Heart left ventricle (tissue), 16 donors: ENCODE data around the gene KHDC4. TPM values are rescaled to one million over a fixed set of nuclear protein-coding genes. Genes with fewer than 3 reads are reported as not detected.

Experiments
- ATAC-seq, 4 donors: fragments of 200-7000 bp; cut with Tn5 transposase; one replicate each; pipeline ENCODE4 v1.9.1; 2020 to 2022; ENCODE audit warnings: moderate library complexity in 4 of 4, mild to moderate bottlenecking in 3 of 4, moderate number of reproducible peaks in 1 of 4
- DNase-seq, 5 donors: peaks; one replicate each; pipeline ENCODE4 v3.0.0-alpha.2; 2020
- H3K27ac ChIP-seq, 12 donors: fragments of 200-600 bp; sonication (generic) in 4 of 12; one replicate each; pipeline versions ENCODE4 v1.5.0 to v1.8.0; 2016 to 2022; ENCODE audit warnings: mild to moderate bottlenecking in 2 of 12
- H3K27me3 ChIP-seq, 9 donors: fragments of 200-600 bp; sonication (generic) in 2 of 9; one replicate each; pipeline versions ENCODE4 v1.5.1 to v1.8.0; 2016 to 2022; ENCODE audit warnings: mild to moderate bottlenecking in 3 of 9
- H3K36me3 ChIP-seq, 9 donors: fragments of 200-600 bp; sonication (generic) in 2 of 9; one replicate each; pipeline versions ENCODE4 v1.5.0 to v1.8.0; 2018 to 2022; ENCODE audit warnings: mild to moderate bottlenecking in 2 of 9
- H3K4me1 ChIP-seq, 12 donors: fragments of 200-600 bp; sonication (generic) in 4 of 12; one replicate each; pipeline versions ENCODE4 v1.5.0 to v1.8.0; 2016 to 2022; ENCODE audit warnings: mild to moderate bottlenecking in 3 of 12
- H3K4me3 ChIP-seq, 12 donors: fragments of 200-600 bp; sonication (generic) in 4 of 12; one replicate each; pipeline versions ENCODE4 v1.5.0 to v1.8.0; 2017 to 2022; ENCODE audit warnings: mild to moderate bottlenecking in 9 of 12, moderate library complexity in 4 of 12
- H3K9me3 ChIP-seq, 12 donors: fragments of 200-600 bp; sonication (generic) in 4 of 12; one replicate each; pipeline versions ENCODE4 v1.5.0 to v1.8.0; 2016 to 2022; ENCODE audit warnings: mild to moderate bottlenecking in 1 of 12
- POLR2A ChIP-seq, 2 donors: fragments of 450-650 bp; IDR thresholded peaks; one replicate each; pipeline ENCODE4 v1.6.1; 2017; ENCODE audit warnings: antibody characterized with exemption in 2 of 2, mild to moderate bottlenecking in 2 of 2, moderate library complexity in 2 of 2
- WGBS, 4 donors: extraction: QIAGEN DNeasy Blood & Tissue Kit in 2 of 4; methylation state at CpG; one replicate each; pipeline versions ENCODE4 v1.1.5 to v1.1.7; 2013 to 2018; 5-methylcytosine and 5-hydroxymethylcytosine counted together
- intact Hi-C, 10 donors: fragments of 100-400 bp; cut with DNase I; formaldehyde crosslinking; loops; one replicate each; pipeline versions ENCODE4 v1.11.1 to v1.14.2; 2022
- polyA plus RNA-seq, 2 donors: library from polyadenylated mRNA; stranded (reverse); fragments of 200-250 nt; gene quantifications; one replicate each; pipeline ENCODE4 v1.2.3, GENCODE V29; 2013
- total RNA-seq, 9 donors: library from RNA; depleted of rRNA in 2 of 9; stranded (reverse); fragments of >200 nt in 2 of 9; fragmentation: NEBNext Ultra II Directional in 3 of 9; extraction: Animal tissue kit (Norgen Biotek cat#: 25700) in 3 of 9; gene quantifications; one replicate each; pipeline versions ENCODE4 v1.1.0 to v1.2.4, GENCODE V29; 2016 to 2023
- TF ChIP-seq, protein P1 (sequence below), 12 donors: fragments of 200-600 bp; sonication (generic) in 4 of 12; IDR thresholded peaks; one replicate each; pipeline versions ENCODE4 v1.5.0 to v1.8.0; 2018 to 2022; ENCODE audit warnings: antibody characterized with exemption in 12 of 12, mild to moderate bottlenecking in 5 of 12
- donor health status: ischemic (EF 13 %, LVEDD 7.1; RV severe dilation, severe dysfunction).
- donor health status: healthy with polysubstance abuse.
- donor health status: DM: no; HTN: yes; CAD: no.
- donor health status: DM: no; HTN: no; CAD: no.
- donor health status: ischemic (EF 25% LVEDD 6.9; RV normal size, moderate dysfunction).
- donor health status: ischemic (EF 25% LVEDD 5.7; RV mildly dilated, moderate dysfunction).
- donor health status: healthy.
- donor health status: DM: yes; HTN: yes; CAD: no.
- donor health status: ischemic (EF 35%, LVEDD 5.7; RV mildly dilated, moderate dysfunction).
- donor health status: nonischemic (EF 11% LVEDD 7.7; RV severe dilation, severe dysfunction).
- donor health status: DM: yes; HTN: yes; CAD: no.
- donor health status: PGD.
- donor health status: ischemic (EF 29% LVEDD 5.4; RV normal size, mild dysfunction).
- donor health status: nonischemic (EF 23%, LVEDD 6.1; RV moderate dilation, normal function).

The KHDC4 gene
- total and polyA plus RNA-seq, 11 donors = 16.9 to 28.0 (median 21.8) TPM

GRCh38 chr1:155976062-155976912 is 42.1 kb upstream of the KHDC4 start:
- Histone ChIP-seq H3K27me3 (no peaks in the 10 kb centered on the region), H3K4me1 (peaks cover 20 to 93% (median 74%) of the 10 kb centered on the region in 12 donors), H3K9me3 (no peaks in the 10 kb centered on the region), H3K36me3 (peaks cover 0 to 25% (median 0%) of the 10 kb centered on the region in 9 donors), H3K4me3 (peak overlapping the region; percentile 65 to 97 (median 86)), H3K27ac (peak overlapping the region; percentile 91 to 100 (median 98))
- intact Hi-C loops = loop anchor here in 4 of 10 donors (5.0 kb wide), 1 partner anchor 34 kb away; the partner anchor contains the start of gene RXFP4 (in 4 of the 4)
- peak; percentile 68 to 85 (median 80) for DNase-seq
- TF ChIP-seq, protein P1, sequence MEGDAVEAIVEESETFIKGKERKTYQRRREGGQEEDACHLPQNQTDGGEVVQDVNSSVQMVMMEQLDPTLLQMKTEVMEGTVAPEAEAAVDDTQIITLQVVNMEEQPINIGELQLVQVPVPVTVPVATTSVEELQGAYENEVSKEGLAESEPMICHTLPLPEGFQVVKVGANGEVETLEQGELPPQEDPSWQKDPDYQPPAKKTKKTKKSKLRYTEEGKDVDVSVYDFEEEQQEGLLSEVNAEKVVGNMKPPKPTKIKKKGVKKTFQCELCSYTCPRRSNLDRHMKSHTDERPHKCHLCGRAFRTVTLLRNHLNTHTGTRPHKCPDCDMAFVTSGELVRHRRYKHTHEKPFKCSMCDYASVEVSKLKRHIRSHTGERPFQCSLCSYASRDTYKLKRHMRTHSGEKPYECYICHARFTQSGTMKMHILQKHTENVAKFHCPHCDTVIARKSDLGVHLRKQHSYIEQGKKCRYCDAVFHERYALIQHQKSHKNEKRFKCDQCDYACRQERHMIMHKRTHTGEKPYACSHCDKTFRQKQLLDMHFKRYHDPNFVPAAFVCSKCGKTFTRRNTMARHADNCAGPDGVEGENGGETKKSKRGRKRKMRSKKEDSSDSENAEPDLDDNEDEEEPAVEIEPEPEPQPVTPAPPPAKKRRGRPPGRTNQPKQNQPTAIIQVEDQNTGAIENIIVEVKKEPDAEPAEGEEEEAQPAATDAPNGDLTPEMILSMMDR (IDR thresholded peaks at IDR 0.05) = no peak
- TF ChIP-seq POLR2A (IDR thresholded peaks at IDR 0.05) = no peak
- ATAC-seq = no peak
- WGBS, 4 donors = 6 to 10% (median 7%) methylated on average over 13 to 14 of the region's 14 CpGs

DNA sequence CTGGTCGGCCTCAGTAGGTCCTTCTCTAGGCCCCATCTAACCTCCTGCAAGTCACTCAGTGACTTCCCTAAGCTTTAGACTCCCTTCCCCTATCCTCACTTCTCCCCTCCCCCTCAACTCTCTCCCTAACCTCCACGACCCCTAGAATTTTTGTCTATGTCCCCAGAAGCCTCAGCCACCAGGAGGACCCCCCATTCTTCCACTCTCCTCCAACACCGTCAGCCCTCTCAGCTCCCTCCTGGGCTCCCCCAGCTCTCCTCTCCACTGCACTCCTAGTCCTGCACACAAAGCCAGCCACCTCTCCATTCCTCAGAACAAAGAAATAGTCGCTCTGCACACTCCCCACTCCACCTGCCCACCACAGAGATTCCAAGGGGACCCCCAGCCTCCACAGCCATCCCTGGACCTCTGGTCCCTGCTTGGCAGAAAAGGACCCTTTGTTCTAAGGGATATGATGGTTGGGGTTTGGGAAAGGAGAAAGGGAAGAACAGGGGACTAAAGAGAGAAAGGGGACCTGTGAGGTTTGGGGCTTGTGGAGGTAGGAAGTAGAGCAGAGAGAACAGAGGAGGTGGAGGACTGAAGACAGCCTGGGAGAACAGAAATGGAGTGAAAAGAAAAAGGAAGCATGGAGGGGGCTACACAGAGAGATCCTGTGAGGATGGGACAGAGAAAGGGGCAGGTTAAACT is 41.3 kb upstream of the KHDC4 start:
- H3K4me3 ChIP-seq = peak overlapping the region; percentile 24 to 97 (median 84)
- peaks cover 18 to 93% (median 74%) of the 10 kb centered on the region in 12 donors for H3K4me1 ChIP-seq
- ATAC-seq = no peak
- intact Hi-C loops = loop anchor here in 4 of 10 donors (5.0 kb wide), 1 partner anchor 33 kb away; the partner anchor contains the start of gene RXFP4 (in 4 of the 4)
- no peaks in the 10 kb centered on the region for H3K9me3 ChIP-seq
- no peak for TF ChIP-seq POLR2A (IDR thresholded peaks at IDR 0.05)
- TF ChIP-seq, protein P1 (IDR thresholded peaks at IDR 0.05) = no peak
- DNase-seq = no peak
- WGBS, 4 donors = 11 to 22% (median 15%) methylated on average over 4 of the region's 4 CpGs
- H3K36me3 ChIP-seq = peaks cover 0 to 25% (median 0%) of the 10 kb centered on the region in 9 donors
- no peaks in the 10 kb centered on the region for H3K27me3 ChIP-seq
- H3K27ac ChIP-seq = peak overlapping the region; percentile 29 to 100 (median 98)

- no peak for DNase-seq
- 29 to 41% (median 34%) methylated on average over 12 to 13 of the region's 13 CpGs for WGBS, 4 donors
- Histone ChIP-seq H3K27ac (peak overlapping the region; percentile 29 to 100 (median 98)), H3K4me3 (peak overlapping the region in 10 of 12 donors; percentile 7 to 97 (median 86)), H3K9me3 (no peaks in the 10 kb centered on the region), H3K27me3 (no peaks in the 10 kb centered on the region), H3K36me3 (peaks cover 0 to 33% (median 4%) of the 10 kb centered on the region in 9 donors), H3K4me1 (peaks cover 9 to 93% (median 74%) of the 10 kb centered on the region in 12 donors)
- TF ChIP-seq, protein P1 (IDR thresholded peaks at IDR 0.05) = no peak
- TF ChIP-seq POLR2A (IDR thresholded peaks at IDR 0.05) = no peak
- intact Hi-C loops = loop anchor here in 4 of 10 donors (5.0 kb wide), 1 partner anchor 32 kb away; the partner anchor contains the start of gene RXFP4 (in 4 of the 4)
- ATAC-seq = no peak
These were observed 40.2 kb upstream of the KHDC4 start for GRCh38 chr1:155974208-155975115.
